Neuron (in vitro differentiated cells): ENCODE results near the gene SYNGAP1.
"Not testable (repeated sequence)": the region's sequence is repeated elsewhere in the genome, so short reads cannot be mapped to it uniquely, and the experiment has no call there.

Experiments used
- H2AFZ ChIP-seq: one replicate; pipeline ENCODE4 v1.6.1; 2013; ENCODE audit warnings: low read depth, mild to moderate bottlenecking, inconsistent platforms, low read length, moderate library complexity
- H3K27me3 ChIP-seq: one replicate; pipeline ENCODE4 v1.6.1; 2013; ENCODE audit warnings: low read length; ENCODE audit not compliant: insufficient read depth
- H3K36me3 ChIP-seq: one replicate; pipeline ENCODE4 v1.6.1; 2013; ENCODE audit warnings: low read length; ENCODE audit not compliant: insufficient read depth
- H3K4me1 ChIP-seq: one replicate; pipeline ENCODE4 v1.6.1; 2013; ENCODE audit warnings: low read length; ENCODE audit not compliant: insufficient read depth
- H3K4me3 ChIP-seq: 2 replicates; pipeline ENCODE4 v1.5.1; 2013; ENCODE audit warnings: mild to moderate bottlenecking, low read length, moderate library complexity
- H3K9me3 ChIP-seq: one replicate; pipeline ENCODE4 v1.6.1; 2013; ENCODE audit warnings: low read length

SYNGAP1 gene

GRCh38 chr6:33459226-33459625 is 39.4 kb downstream of the SYNGAP1 start:
- H3K4me3 ChIP-seq, result no peak overlapping the region
- peaks cover 4% of the 10 kb centered on the region for H3K27me3 ChIP-seq
- H3K9me3 ChIP-seq, result no peaks in the 10 kb centered on the region
- no peak overlapping the region for H2AFZ ChIP-seq
- H3K36me3 ChIP-seq, result peaks cover 19% of the 10 kb centered on the region
- peaks cover 6% of the 10 kb centered on the region for H3K4me1 ChIP-seq

GRCh38 chr6:33466075-33466735 is 46.3 kb downstream of the SYNGAP1 start:
- Histone ChIP-seq H3K9me3 (no peaks in the 10 kb centered on the region), H2AFZ (no peak overlapping the region), H3K27me3 (peaks cover 4% of the 10 kb centered on the region), H3K36me3 (no peaks in the 10 kb centered on the region), H3K4me3 (no peak overlapping the region), H3K4me1 (no peaks in the 10 kb centered on the region)

GRCh38 chr6:33467091-33467490 is 47.2 kb downstream of the SYNGAP1 start:
- Histone ChIP-seq H3K36me3 (no peaks in the 10 kb centered on the region), H3K4me1 (no peaks in the 10 kb centered on the region), H3K4me3 (no peak overlapping the region), H3K27me3 (no peaks in the 10 kb centered on the region), H3K9me3 (no peaks in the 10 kb centered on the region), H2AFZ (no peak overlapping the region)

- Histone ChIP-seq H3K9me3 (no peaks in the 10 kb centered on the region), H2AFZ (no peak overlapping the region), H3K27me3 (no peaks in the 10 kb centered on the region), H3K4me3 (no peak overlapping the region), H3K36me3 (no peaks in the 10 kb centered on the region), H3K4me1 (no peaks in the 10 kb centered on the region)
Measured at GRCh38 chr6:33469661-33470060, 49.8 kb downstream of the SYNGAP1 start.

- H3K4me3 ChIP-seq, result no peak overlapping the region
- no peaks in the 10 kb centered on the region for H3K27me3 ChIP-seq
- peaks cover 3% of the 10 kb centered on the region for H3K4me1 ChIP-seq
- no peaks in the 10 kb centered on the region for H3K36me3 ChIP-seq
- no peak overlapping the region for H2AFZ ChIP-seq
- H3K9me3 ChIP-seq, result no peaks in the 10 kb centered on the region
Measured at GRCh38 chr6:33477864-33478263, 58.0 kb downstream of the SYNGAP1 start.

GRCh38 chr6:33481192-33481591 is 61.3 kb downstream of the SYNGAP1 start:
- Histone ChIP-seq H2AFZ (no peak overlapping the region), H3K36me3 (no peaks in the 10 kb centered on the region), H3K9me3 (no peaks in the 10 kb centered on the region), H3K4me1 (peaks cover 3% of the 10 kb centered on the region), H3K27me3 (no peaks in the 10 kb centered on the region), H3K4me3 (no peak overlapping the region)

GRCh38 chr6:33482620-33483019 is 62.8 kb downstream of the SYNGAP1 start:
- not testable (repeated sequence) for H3K27me3 ChIP-seq, H3K36me3 ChIP-seq, H2AFZ ChIP-seq, H3K4me1 ChIP-seq, H3K9me3 ChIP-seq, H3K4me3 ChIP-seq

GRCh38 chr6:33483678-33484077 is 63.8 kb downstream of the SYNGAP1 start:
- Histone ChIP-seq H2AFZ (no peak overlapping the region), H3K4me3 (no peak overlapping the region), H3K27me3 (no peaks in the 10 kb centered on the region), H3K9me3 (no peaks in the 10 kb centered on the region), H3K36me3 (no peaks in the 10 kb centered on the region), H3K4me1 (no peaks in the 10 kb centered on the region)

GRCh38 chr6:33484673-33485262 is 64.9 kb downstream of the SYNGAP1 start:
- not testable (repeated sequence) for H3K27me3 ChIP-seq, H3K4me1 ChIP-seq, H3K4me3 ChIP-seq, H3K36me3 ChIP-seq, H3K9me3 ChIP-seq, H2AFZ ChIP-seq

- not testable (repeated sequence) for H3K4me1 ChIP-seq, H2AFZ ChIP-seq, H3K27me3 ChIP-seq, H3K4me3 ChIP-seq, H3K36me3 ChIP-seq, H3K9me3 ChIP-seq
Measured at GRCh38 chr6:33485680-33486079, 65.8 kb downstream of the SYNGAP1 start.

- no peak overlapping the region for H3K4me3 ChIP-seq
- H2AFZ ChIP-seq, result no peak overlapping the region
- no peaks in the 10 kb centered on the region for H3K9me3 ChIP-seq
- no peaks in the 10 kb centered on the region for H3K4me1 ChIP-seq
- no peaks in the 10 kb centered on the region for H3K36me3 ChIP-seq
- H3K27me3 ChIP-seq, result no peaks in the 10 kb centered on the region
Measured at GRCh38 chr6:33488339-33488738, 68.5 kb downstream of the SYNGAP1 start.

GRCh38 chr6:33490198-33490597 is 70.3 kb downstream of the SYNGAP1 start:
- H3K27me3 ChIP-seq, result no peaks in the 10 kb centered on the region
- H3K4me1 ChIP-seq, result no peaks in the 10 kb centered on the region
- no peak overlapping the region for H2AFZ ChIP-seq
- no peak overlapping the region for H3K4me3 ChIP-seq
- no peaks in the 10 kb centered on the region for H3K9me3 ChIP-seq
- no peaks in the 10 kb centered on the region for H3K36me3 ChIP-seq

- Histone ChIP-seq H3K27me3 (no peaks in the 10 kb centered on the region), H3K9me3 (no peaks in the 10 kb centered on the region), H3K4me1 (no peaks in the 10 kb centered on the region), H3K36me3 (no peaks in the 10 kb centered on the region), H3K4me3 (no peak overlapping the region), H2AFZ (no peak overlapping the region)
Measured at GRCh38 chr6:33490621-33491020, 70.8 kb downstream of the SYNGAP1 start.

GRCh38 chr6:33492093-33492492 is 72.2 kb downstream of the SYNGAP1 start:
- H3K4me1 ChIP-seq, result no peaks in the 10 kb centered on the region
- no peak overlapping the region for H2AFZ ChIP-seq
- no peak overlapping the region for H3K4me3 ChIP-seq
- no peaks in the 10 kb centered on the region for H3K36me3 ChIP-seq
- H3K27me3 ChIP-seq, result no peaks in the 10 kb centered on the region
- no peaks in the 10 kb centered on the region for H3K9me3 ChIP-seq
